PC-9 (cell line): ENCODE measurements around the gene RPS27. TPM values are rescaled to one million over a fixed set of nuclear protein-coding genes. Genes with fewer than 3 reads are reported as not detected.

Source experiments
- BruUV-seq: library from RNA; stranded (reverse); fragments of 400-500 nt; replicated peaks from 2 replicates; lab custom pipeline; 2021; lab: Mats Ljungman, UMichigan
- CTCF ChIA-PET: fragments of 300-600 bp; sonication (Branson Sonifier 250); formaldehyde crosslinking; loops from one replicate; lab custom pipeline; 2022; ENCODE audit warnings: antibody characterized with exemption; lab: Charles Lee
- POLR2A ChIA-PET: fragments of 300-600 bp; sonication (Branson Sonifier 250); formaldehyde crosslinking; loops from one replicate; lab custom pipeline; 2022; ENCODE audit warnings: antibody characterized with exemption; ENCODE audit not compliant: unreplicated experiment; lab: Charles Lee
- DNase-seq, 2 experiments: peaks; one replicate each; pipeline versions ENCODE4 v3.0.0 to v3.0.0-alpha.2; 2015 to 2022; ENCODE audit warnings: mixed read lengths in 1 of 2
- H2AFZ ChIP-seq: fragments of 200-600 bp; sonication (generic); 2 replicates; pipeline ENCODE4 v1.8.1; 2017; ENCODE audit warnings: antibody characterized with exemption
- H3F3A ChIP-seq: fragments of 200-600 bp; sonication (generic); 2 replicates; pipeline ENCODE4 v1.8.1; 2017; ENCODE audit warnings: antibody characterized with exemption, mild to moderate bottlenecking, low read depth; ENCODE audit not compliant: insufficient read depth
- H3K27ac ChIP-seq: fragments of 200-600 bp; sonication (generic); 2 replicates; pipeline ENCODE4 v1.6.1; 2016; ENCODE audit warnings: mixed run types
- H3K27me3 ChIP-seq: fragments of 200-600 bp; sonication (generic); 2 replicates; pipeline ENCODE4 v1.6.1; 2016; ENCODE audit warnings: low read depth, mixed run types; ENCODE audit not compliant: insufficient read depth
- H3K36me3 ChIP-seq: fragments of 200-600 bp; sonication (generic); 2 replicates; pipeline ENCODE4 v1.6.1; 2016; ENCODE audit warnings: low read depth, mixed run types
- H3K4me1 ChIP-seq: fragments of 200-600 bp; sonication (generic); replicated peaks from 2 replicates; pipeline ENCODE4 v1.6.1; 2016; ENCODE audit warnings: mixed run types; ENCODE audit not compliant: insufficient read depth
- H3K4me2 ChIP-seq: fragments of 200-600 bp; sonication (generic); 2 replicates; pipeline ENCODE4 v1.6.1; 2017; ENCODE audit warnings: mixed run types
- H3K4me3 ChIP-seq: fragments of 200-600 bp; sonication (generic); 2 replicates; pipeline ENCODE4 v1.6.1; 2016; ENCODE audit warnings: mixed run types
- H3K79me2 ChIP-seq: fragments of 200-600 bp; sonication (generic); 2 replicates; pipeline ENCODE4 v1.6.1; 2017; ENCODE audit warnings: low read depth, mixed run types
- H3K9me2 ChIP-seq: fragments of 200-600 bp; sonication (generic); 2 replicates; pipeline ENCODE4 v1.8.1; 2017; ENCODE audit warnings: mild to moderate bottlenecking; ENCODE audit not compliant: insufficient read depth
- H3K9me3 ChIP-seq: fragments of 200-600 bp; sonication (generic); 2 replicates; pipeline ENCODE4 v1.8.1; 2016; ENCODE audit warnings: low read depth; ENCODE audit not compliant: insufficient read depth
- H4K20me1 ChIP-seq: fragments of 200-600 bp; sonication (generic); 2 replicates; pipeline ENCODE4 v1.8.1; 2017; ENCODE audit not compliant: insufficient read depth
- CTCF ChIP-seq: fragments of 200-600 bp; sonication (generic); conservative IDR thresholded peaks from 2 replicates; pipeline ENCODE4 v1.6.1; 2017; ENCODE audit warnings: mixed run types, antibody characterized with exemption, mild to moderate bottlenecking, moderate library complexity
- EZH2 ChIP-seq: fragments of 200-600 bp; sonication (generic); IDR thresholded peaks from 2 replicates; pipeline ENCODE4 v1.8.0; 2017; ENCODE audit warnings: antibody characterized with exemption, low read depth
- intact Hi-C: fragments of 100-400 bp; cut with micrococcal nuclease; formaldehyde crosslinking; loops from one replicate; pipeline ENCODE4 v1.10.0; 2022; ENCODE audit not compliant: unreplicated experiment
- total RNA-seq: library from RNA; stranded (reverse); gene quantifications from 2 replicates; pipeline ENCODE4 v1.2.3, GENCODE V29; 2021

Gene RPS27
- total RNA-seq, 1 experiment from 2014 or later: 1,409 TPM

DNA sequence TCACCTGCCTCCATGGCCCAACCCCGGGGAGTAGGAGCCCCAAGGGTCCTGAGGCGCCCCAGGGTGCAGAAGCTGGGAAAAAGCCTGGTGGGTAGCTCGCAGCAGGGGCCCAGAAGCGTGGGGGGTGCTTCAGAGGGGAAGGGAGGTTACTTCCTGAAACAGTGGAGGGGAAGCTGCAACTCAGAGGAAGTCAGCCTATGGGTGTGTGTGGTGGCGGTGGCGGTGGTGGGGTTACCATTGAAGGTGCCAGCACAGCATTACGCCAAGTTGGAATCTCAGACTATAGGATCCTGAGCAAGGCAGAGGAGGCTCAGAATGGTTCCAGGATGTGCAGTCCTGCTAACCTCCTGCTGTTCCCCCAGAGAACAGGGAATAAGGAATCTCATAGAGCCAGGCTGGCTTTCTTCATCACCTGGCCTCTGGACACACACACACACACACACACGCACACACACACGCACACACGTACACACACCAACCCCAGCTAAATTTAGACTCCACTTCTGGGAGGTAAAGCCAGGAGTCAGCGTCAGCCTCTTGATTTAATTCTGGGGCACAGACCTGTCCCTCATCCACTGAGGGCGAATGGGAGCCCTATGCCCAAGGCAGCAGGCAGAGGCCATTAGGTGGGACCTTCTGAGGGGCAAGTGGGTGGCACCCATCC is 45.3 kb upstream of the RPS27 start:
- H3K9me3 ChIP-seq: no peaks in the 10 kb centered on the region
- no peaks in the 10 kb centered on the region for H4K20me1 ChIP-seq
- peaks cover 16% of the 10 kb centered on the region; the same call in 1 of the 2 replicates for H3F3A ChIP-seq
- no peaks in the 10 kb centered on the region for H3K27me3 ChIP-seq
- no TSS peak for BruUV-seq
- peak overlapping the region; percentile 94 for H2AFZ ChIP-seq
- H3K79me2 ChIP-seq: peaks cover 19% of the 10 kb centered on the region
- intact Hi-C loops: loop anchor here (1.0 kb wide), 1 partner anchor 41 kb away; the partner anchor contains the start of gene RAB13
- ChIA-PET POLR2A (no interaction called here), CTCF (interaction anchor here (0.7 to 1.1 kb wide), 5 partner anchors 22 to 580 kb away, joined by 3 to 4 read pairs (median 3); partner anchors contain the start of gene RAB13)
- H3K36me3 ChIP-seq: peaks cover 7% of the 10 kb centered on the region; the same call in 1 of the 2 replicates
- peak overlapping the region; percentile 98 for H3K4me2 ChIP-seq
- DNase-seq: no peak
- TF ChIP-seq EZH2: no peak
- no peak for TF ChIP-seq CTCF
- no peak overlapping the region for H3K27ac ChIP-seq
- H3K4me3 ChIP-seq: peak overlapping the region; percentile 85
- peaks cover 10% of the 10 kb centered on the region; the same call in 1 of the 2 replicates for H3K4me1 ChIP-seq
- H3K9me2 ChIP-seq: no peaks in the 10 kb centered on the region

DNA sequence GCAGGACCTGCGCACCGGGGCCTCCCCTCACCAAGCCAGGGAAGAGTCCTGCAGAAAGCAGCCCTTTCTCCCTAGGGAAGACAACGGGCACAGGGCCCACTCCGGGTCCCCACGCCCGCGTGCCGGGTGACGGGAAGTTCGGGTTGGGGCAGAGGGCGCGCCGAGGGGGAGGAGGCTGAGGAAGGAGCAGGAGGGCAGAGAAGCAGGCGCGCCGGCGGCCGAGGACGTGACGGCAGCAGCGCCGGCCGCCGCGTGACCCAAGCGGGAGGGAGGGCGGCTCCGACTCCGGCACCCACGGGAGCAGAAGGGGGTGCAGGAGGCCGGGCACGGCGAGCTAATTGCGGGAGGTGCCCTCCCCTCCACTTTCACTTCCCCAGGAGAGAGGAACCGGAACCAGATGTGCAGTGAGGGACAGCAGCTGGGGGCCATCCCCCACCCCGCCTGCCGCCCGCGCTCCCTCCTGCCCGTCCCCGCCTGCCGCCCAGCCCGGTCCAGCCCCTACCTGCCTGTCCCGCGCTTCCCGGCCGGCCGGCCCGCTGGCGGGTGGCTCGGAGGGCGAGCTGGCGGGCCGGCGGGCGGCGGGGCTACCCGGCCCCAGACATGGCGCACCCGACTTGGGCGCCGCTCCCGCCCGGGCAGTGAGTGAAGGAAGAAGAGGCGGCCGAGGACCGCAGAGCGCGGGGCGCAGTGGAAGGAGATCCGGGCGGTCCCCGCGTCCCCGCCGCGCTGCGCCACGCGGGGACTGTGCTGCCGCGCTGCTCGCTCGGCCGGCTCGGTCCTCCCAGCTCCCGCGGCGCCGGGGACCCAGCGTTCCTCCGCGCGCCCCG is 44.6 kb upstream of the RPS27 start:
- BruUV-seq: TSS peak; percentile 32
- H3K9me2 ChIP-seq: no peaks in the 10 kb centered on the region
- H3F3A ChIP-seq: peaks cover 16% of the 10 kb centered on the region; the same call in 1 of the 2 replicates
- intact Hi-C loops: loop anchor here (1.0 kb wide), 3 partner anchors 17 to 149 kb away; partner anchors contain the start of genes RAB13 and SLC39A1
- peaks cover 8% of the 10 kb centered on the region for H3K36me3 ChIP-seq
- DNase-seq: peak in 1 of 2 experiments; percentile 64
- ChIA-PET POLR2A (interaction anchor here (0.6 to 0.7 kb wide), 3 partner anchors 110 to 986 kb away, joined by 5 to 11 read pairs (median 5); no protein-coding TSS in a partner anchor), CTCF (interaction anchor here (0.5 to 1.5 kb wide), 6 partner anchors 11 to 148 kb away, joined by 3 to 6 read pairs (median 4); partner anchors contain the start of gene RAB13)
- H3K9me3 ChIP-seq: no peaks in the 10 kb centered on the region
- peaks cover 19% of the 10 kb centered on the region for H3K79me2 ChIP-seq
- H3K4me1 ChIP-seq: peaks cover 10% of the 10 kb centered on the region; the same call in 1 of the 2 replicates
- peak overlapping the region; percentile 94 for H2AFZ ChIP-seq
- H4K20me1 ChIP-seq: no peaks in the 10 kb centered on the region
- peak overlapping the region; percentile 85 for H3K4me3 ChIP-seq
- no peak overlapping the region for H3K27ac ChIP-seq
- TF ChIP-seq EZH2: no peak
- no peak for TF ChIP-seq CTCF
- peak overlapping the region; percentile 98 for H3K4me2 ChIP-seq
- H3K27me3 ChIP-seq: no peaks in the 10 kb centered on the region
